WTC11 (cell line): ENCODE measurements around the gene STK17B. TPM values are rescaled to one million over a fixed set of nuclear protein-coding genes. Genes with fewer than 3 reads are reported as not detected.
"Not testable (repeated sequence)": the region's sequence is repeated elsewhere in the genome, so short reads cannot be mapped to it uniquely, and the experiment has no call there.

Source experiments
- ATAC-seq: fragments of 200-7000 bp; cut with Tn5 transposase; 2 replicates; pipeline ENCODE4 v1.10.0; 2021; ENCODE audit warnings: mild to moderate bottlenecking, moderate library complexity
- CTCF ChIA-PET: fragments of 300-600 bp; sonication (Branson Sonifier 250); formaldehyde crosslinking; loops from one replicate; lab custom pipeline; 2021; ENCODE audit warnings: antibody characterized with exemption; lab: Charles Lee
- POLR2A ChIA-PET: fragments of 350-600 bp; sonication (Branson Sonifier 250); formaldehyde crosslinking; loops from one replicate; lab custom pipeline; 2021; ENCODE audit warnings: antibody characterized with exemption; lab: Charles Lee
- DNase-seq: peaks from one replicate; pipeline ENCODE4 v3.0.0; 2021; ENCODE audit warnings: low spot score
- H3K27ac Mint-ChIP-seq: 2 replicates; pipeline ENCODE4 v1.8.0; 2021; ENCODE audit warnings: mixed read lengths
- H3K27me3 Mint-ChIP-seq: 2 replicates; pipeline ENCODE4 v1.8.0; 2021; ENCODE audit warnings: low read depth, mild to moderate bottlenecking, moderate library complexity, mixed read lengths
- H3K36me3 Mint-ChIP-seq: 2 replicates; pipeline ENCODE4 v1.8.0; 2021; ENCODE audit warnings: mixed read lengths
- H3K4me1 Mint-ChIP-seq: 2 replicates; pipeline ENCODE4 v1.8.0; 2022; ENCODE audit warnings: mixed read lengths
- H3K4me3 Mint-ChIP-seq: 2 replicates; pipeline ENCODE4 v1.8.0; 2021; ENCODE audit warnings: mild to moderate bottlenecking, moderate library complexity, mixed read lengths
- H3K9me3 Mint-ChIP-seq: 2 replicates; pipeline ENCODE4 v1.8.0; 2021; ENCODE audit warnings: mixed read lengths
- AR ChIP-seq: fragments of 250-450 bp; sonication (Bioruptor Pico); IDR thresholded peaks from 2 replicates; pipeline ENCODE4 v1.9.0; 2021; ENCODE audit warnings: mild to moderate bottlenecking
- CBFB ChIP-seq: sonication (generic); formaldehyde crosslinking; IDR thresholded peaks from 2 replicates; pipeline ENCODE4 v1.8.1; 2022; ENCODE audit warnings: mild to moderate bottlenecking, low read depth, missing genetic modification reagents
- GTF2I ChIP-seq: fragments of 250-450 bp; sonication (Bioruptor Pico); conservative IDR thresholded peaks from 2 replicates; pipeline ENCODE4 v1.4.0; 2021; ENCODE audit warnings: mild to moderate bottlenecking
- HMGA2 ChIP-seq: fragments of 250-450 bp; sonication (Bioruptor Pico); IDR thresholded peaks from 2 replicates; pipeline ENCODE4 v1.4.0; 2021; ENCODE audit warnings: mild to moderate bottlenecking, moderate library complexity
- MXD4 ChIP-seq: fragments of 250-450 bp; sonication (Bioruptor Pico); IDR thresholded peaks from 2 replicates; pipeline ENCODE4 v1.8.0; 2021; ENCODE audit warnings: mild to moderate bottlenecking, moderate library complexity, borderline replicate concordance
- NFATC4 ChIP-seq: fragments of 250-450 bp; sonication (Bioruptor Pico); IDR thresholded peaks from 2 replicates; pipeline ENCODE4 v1.9.0; 2021; ENCODE audit warnings: mild to moderate bottlenecking
- ZNF219 ChIP-seq: sonication (generic); formaldehyde crosslinking; IDR thresholded peaks from 2 replicates; pipeline ENCODE4 v1.8.0; 2023; ENCODE audit warnings: missing genetic modification reagents, mild to moderate bottlenecking, borderline replicate concordance
- ZNF425 ChIP-seq: fragments of 250-450 bp; sonication (Bioruptor Pico); conservative IDR thresholded peaks from 2 replicates; pipeline ENCODE4 v1.9.0; 2021; ENCODE audit warnings: mild to moderate bottlenecking
- total RNA-seq: library from RNA; stranded (reverse); gene quantifications from 3 replicates; pipeline ENCODE4 v1.2.3, GENCODE V29; 2021
- TF ChIP-seq, protein P1 (sequence below): sonication (generic); formaldehyde crosslinking; IDR thresholded peaks from 2 replicates; pipeline ENCODE4 v1.8.1; 2023; ENCODE audit warnings: mild to moderate bottlenecking, missing genetic modification reagents
- TF ChIP-seq, protein P2 (sequence below): sonication (generic); formaldehyde crosslinking; IDR thresholded peaks from 2 replicates; pipeline ENCODE4 v1.8.0; 2022; ENCODE audit warnings: mild to moderate bottlenecking, missing genetic modification reagents
- TF ChIP-seq, protein P3 (sequence below): sonication (generic); formaldehyde crosslinking; IDR thresholded peaks from 2 replicates; pipeline ENCODE4 v1.8.1; 2022; ENCODE audit warnings: mild to moderate bottlenecking, moderate library complexity, missing genetic modification reagents
- TF ChIP-seq, protein P4 (sequence below): sonication (generic); formaldehyde crosslinking; IDR thresholded peaks from 2 replicates; pipeline ENCODE4 v1.8.1; 2023; ENCODE audit warnings: mild to moderate bottlenecking, moderate library complexity, missing genetic modification reagents

The STK17B gene
- total RNA-seq, 1 experiment from 2014 or later = 11.8 TPM

GRCh38 chr2:196096982-196097745 lies 74.2 kb downstream of the STK17B start:
- H3K27me3 Mint-ChIP-seq = no peaks in the 10 kb centered on the region; the same call in 1 of the 2 replicates
- ChIA-PET CTCF (interaction anchor here (0.5 to 2.7 kb wide), 6 partner anchors 16 to 240 kb away, joined by 3 to 21 read pairs (median 4); partner anchors contain the start of gene DNAH7), POLR2A (no interaction called here)
- H3K27ac Mint-ChIP-seq = peak overlapping the region; percentile 86
- DNase-seq (no peak), ATAC-seq (peak; percentile 90)
- H3K36me3 Mint-ChIP-seq = peaks cover 22% of the 10 kb centered on the region
- H3K9me3 Mint-ChIP-seq = peaks cover 23% of the 10 kb centered on the region
- H3K4me1 Mint-ChIP-seq = peaks cover 56% of the 10 kb centered on the region
- TF ChIP-seq, protein P1, sequence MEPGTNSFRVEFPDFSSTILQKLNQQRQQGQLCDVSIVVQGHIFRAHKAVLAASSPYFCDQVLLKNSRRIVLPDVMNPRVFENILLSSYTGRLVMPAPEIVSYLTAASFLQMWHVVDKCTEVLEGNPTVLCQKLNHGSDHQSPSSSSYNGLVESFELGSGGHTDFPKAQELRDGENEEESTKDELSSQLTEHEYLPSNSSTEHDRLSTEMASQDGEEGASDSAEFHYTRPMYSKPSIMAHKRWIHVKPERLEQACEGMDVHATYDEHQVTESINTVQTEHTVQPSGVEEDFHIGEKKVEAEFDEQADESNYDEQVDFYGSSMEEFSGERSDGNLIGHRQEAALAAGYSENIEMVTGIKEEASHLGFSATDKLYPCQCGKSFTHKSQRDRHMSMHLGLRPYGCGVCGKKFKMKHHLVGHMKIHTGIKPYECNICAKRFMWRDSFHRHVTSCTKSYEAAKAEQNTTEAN (CRISPR knock-in tag) = 0 out of 2 replicates have a peak, but pooled peaks have one; percentile 74
- TF ChIP-seq, protein P2, sequence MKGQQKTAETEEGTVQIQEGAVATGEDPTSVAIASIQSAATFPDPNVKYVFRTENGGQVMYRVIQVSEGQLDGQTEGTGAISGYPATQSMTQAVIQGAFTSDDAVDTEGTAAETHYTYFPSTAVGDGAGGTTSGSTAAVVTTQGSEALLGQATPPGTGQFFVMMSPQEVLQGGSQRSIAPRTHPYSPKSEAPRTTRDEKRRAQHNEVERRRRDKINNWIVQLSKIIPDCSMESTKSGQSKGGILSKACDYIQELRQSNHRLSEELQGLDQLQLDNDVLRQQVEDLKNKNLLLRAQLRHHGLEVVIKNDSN (CRISPR knock-in tag) = no peak
- no peak overlapping the region for H3K4me3 Mint-ChIP-seq

DNA sequence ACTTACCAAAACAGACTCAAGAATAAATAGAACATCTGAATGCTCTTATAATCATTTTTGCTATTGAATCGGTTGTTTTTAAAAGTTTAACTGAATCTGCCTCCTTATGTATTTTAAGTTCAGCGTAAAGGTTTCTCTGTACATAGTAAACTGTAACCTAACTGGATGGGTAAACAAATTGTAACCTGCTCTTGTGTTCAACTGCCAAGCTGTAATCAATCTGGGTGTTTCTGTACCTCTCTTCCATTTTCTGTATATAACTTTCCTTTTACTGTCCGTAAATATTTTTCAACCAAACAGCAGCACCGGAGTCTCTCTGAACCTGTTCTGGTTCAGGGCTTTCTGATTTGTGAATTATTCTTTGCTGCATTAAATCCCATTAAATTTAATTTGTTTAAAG lies 75.1 kb downstream of the STK17B start:
- H3K27ac Mint-ChIP-seq = no peak overlapping the region
- TF ChIP-seq HMGA2 (CRISPR knock-in tag) = no peak
- TF ChIP-seq CBFB (CRISPR knock-in tag) = no peak
- TF ChIP-seq MXD4 (CRISPR knock-in tag) = no peak
- TF ChIP-seq, protein P3, sequence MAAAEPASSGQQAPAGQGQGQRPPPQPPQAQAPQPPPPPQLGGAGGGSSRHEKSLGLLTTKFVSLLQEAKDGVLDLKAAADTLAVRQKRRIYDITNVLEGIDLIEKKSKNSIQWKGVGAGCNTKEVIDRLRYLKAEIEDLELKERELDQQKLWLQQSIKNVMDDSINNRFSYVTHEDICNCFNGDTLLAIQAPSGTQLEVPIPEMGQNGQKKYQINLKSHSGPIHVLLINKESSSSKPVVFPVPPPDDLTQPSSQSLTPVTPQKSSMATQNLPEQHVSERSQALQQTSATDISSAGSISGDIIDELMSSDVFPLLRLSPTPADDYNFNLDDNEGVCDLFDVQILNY = no peak
- TF ChIP-seq AR = no peak
- TF ChIP-seq GTF2I (CRISPR knock-in tag) = no peak
- TF ChIP-seq ZNF425 (CRISPR knock-in tag) = no peak
- TF ChIP-seq, protein P4, sequence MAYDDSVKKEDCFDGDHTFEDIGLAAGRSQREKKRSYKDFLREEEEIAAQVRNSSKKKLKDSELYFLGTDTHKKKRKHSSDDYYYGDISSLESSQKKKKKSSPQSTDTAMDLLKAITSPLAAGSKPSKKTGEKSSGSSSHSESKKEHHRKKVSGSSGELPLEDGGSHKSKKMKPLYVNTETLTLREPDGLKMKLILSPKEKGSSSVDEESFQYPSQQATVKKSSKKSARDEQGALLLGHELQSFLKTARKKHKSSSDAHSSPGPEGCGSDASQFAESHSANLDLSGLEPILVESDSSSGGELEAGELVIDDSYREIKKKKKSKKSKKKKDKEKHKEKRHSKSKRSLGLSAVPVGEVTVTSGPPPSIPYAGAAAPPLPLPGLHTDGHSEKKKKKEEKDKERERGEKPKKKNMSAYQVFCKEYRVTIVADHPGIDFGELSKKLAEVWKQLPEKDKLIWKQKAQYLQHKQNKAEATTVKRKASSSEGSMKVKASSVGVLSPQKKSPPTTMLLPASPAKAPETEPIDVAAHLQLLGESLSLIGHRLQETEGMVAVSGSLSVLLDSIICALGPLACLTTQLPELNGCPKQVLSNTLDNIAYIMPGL = no peak
- no peak for TF ChIP-seq NFATC4 (CRISPR knock-in tag)
- no peak for TF ChIP-seq ZNF219
- no peaks in the 10 kb centered on the region; the same call in 1 of the 2 replicates for H3K27me3 Mint-ChIP-seq
- peaks cover 47% of the 10 kb centered on the region for H3K4me1 Mint-ChIP-seq
- POLR2A ChIA-PET = interaction anchor here (0.6 kb wide), 1 partner anchor 73 kb away, joined by 5 read pairs; no protein-coding TSS in a partner anchor
- CTCF ChIA-PET = interaction anchor here (1.1 to 2.7 kb wide), 3 partner anchors 18 to 181 kb away, joined by 5 to 21 read pairs (median 10); partner anchors contain the start of gene DNAH7
- peaks cover 24% of the 10 kb centered on the region for H3K9me3 Mint-ChIP-seq
- no peak for ATAC-seq
- H3K36me3 Mint-ChIP-seq = peaks cover 22% of the 10 kb centered on the region
- no peak for DNase-seq
- H3K4me3 Mint-ChIP-seq = no peak overlapping the region

DNA sequence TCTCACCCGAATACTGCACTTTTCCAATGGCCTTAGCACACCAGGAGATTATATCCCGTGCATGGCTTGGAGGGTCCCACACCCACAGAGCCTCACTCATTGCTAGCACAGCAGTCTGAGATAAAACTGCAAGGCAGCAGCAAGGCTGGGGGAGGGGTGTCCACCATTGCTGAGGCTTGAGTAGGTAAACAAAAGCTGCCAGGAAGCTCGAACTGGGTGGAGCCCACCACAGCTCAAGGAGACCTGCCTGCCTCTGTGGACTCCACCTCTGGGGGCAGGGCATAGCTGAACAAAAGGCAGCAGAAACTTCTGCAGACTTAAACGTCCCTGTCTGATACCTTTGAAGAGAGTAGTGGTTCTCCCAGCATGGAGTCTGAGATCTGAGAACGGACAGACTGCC lies 81.9 kb downstream of the STK17B start:
- H3K27ac Mint-ChIP-seq, H3K27me3 Mint-ChIP-seq, POLR2A ChIA-PET, ATAC-seq, H3K4me1 Mint-ChIP-seq, H3K4me3 Mint-ChIP-seq, CTCF ChIA-PET, DNase-seq: not testable (repeated sequence)
- Mint-ChIP-seq H3K9me3 (peaks cover 49% of the 10 kb centered on the region), H3K36me3 (peaks cover 37% of the 10 kb centered on the region)
